Measurements from ENCODE around the gene LGR6.

DNA sequence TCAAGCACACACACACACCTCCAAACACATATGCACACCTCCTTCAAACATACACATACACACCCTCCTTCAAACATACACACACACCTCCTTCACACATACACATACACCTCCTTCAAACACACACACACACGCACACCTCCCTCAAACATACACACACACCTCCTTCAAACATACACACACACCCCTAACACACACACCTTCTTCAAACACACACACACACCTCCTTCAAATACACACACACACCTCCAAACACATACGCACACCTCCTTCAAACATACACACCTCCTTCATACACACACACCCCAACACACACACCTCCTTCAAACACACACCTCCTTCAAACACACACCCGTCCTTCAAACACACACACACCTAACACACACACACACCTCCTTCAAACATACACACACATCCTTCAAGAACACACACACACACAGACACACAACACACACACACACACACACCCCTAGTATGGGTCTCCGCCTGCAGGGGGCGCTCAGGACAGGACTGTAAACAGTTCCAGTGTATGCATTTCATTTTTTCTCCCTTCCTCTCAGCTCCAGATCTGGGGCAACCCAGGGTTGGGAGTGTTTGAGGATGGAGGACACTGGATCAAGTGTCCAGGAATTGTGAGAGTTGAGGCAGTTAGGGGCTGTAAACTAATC is 12.1 kb downstream of the LGR6 start:
- TF ChIP-seq, protein P1, sequence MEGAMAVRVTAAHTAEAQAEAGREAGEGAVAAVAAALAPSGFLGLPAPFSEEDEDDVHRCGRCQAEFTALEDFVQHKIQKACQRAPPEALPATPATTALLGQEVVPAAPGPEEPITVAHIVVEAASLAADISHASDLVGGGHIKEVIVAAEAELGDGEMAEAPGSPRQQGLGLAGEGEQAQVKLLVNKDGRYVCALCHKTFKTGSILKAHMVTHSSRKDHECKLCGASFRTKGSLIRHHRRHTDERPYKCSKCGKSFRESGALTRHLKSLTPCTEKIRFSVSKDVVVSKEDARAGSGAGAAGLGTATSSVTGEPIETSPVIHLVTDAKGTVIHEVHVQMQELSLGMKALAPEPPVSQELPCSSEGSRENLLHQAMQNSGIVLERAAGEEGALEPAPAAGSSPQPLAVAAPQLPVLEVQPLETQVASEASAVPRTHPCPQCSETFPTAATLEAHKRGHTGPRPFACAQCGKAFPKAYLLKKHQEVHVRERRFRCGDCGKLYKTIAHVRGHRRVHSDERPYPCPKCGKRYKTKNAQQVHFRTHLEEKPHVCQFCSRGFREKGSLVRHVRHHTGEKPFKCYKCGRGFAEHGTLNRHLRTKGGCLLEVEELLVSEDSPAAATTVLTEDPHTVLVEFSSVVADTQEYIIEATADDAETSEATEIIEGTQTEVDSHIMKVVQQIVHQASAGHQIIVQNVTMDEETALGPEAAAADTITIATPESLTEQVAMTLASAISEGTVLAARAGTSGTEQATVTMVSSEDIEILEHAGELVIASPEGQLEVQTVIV (IDR thresholded peaks at IDR 0.05; ENCODE audit: borderline replicate concordance, partially characterized antibody) = no peak
- TF ChIP-seq POLR2A (IDR thresholded peaks at IDR 0.05; ENCODE audit: low read depth, low read length) = no peak
- TF ChIP-seq, protein P2, sequence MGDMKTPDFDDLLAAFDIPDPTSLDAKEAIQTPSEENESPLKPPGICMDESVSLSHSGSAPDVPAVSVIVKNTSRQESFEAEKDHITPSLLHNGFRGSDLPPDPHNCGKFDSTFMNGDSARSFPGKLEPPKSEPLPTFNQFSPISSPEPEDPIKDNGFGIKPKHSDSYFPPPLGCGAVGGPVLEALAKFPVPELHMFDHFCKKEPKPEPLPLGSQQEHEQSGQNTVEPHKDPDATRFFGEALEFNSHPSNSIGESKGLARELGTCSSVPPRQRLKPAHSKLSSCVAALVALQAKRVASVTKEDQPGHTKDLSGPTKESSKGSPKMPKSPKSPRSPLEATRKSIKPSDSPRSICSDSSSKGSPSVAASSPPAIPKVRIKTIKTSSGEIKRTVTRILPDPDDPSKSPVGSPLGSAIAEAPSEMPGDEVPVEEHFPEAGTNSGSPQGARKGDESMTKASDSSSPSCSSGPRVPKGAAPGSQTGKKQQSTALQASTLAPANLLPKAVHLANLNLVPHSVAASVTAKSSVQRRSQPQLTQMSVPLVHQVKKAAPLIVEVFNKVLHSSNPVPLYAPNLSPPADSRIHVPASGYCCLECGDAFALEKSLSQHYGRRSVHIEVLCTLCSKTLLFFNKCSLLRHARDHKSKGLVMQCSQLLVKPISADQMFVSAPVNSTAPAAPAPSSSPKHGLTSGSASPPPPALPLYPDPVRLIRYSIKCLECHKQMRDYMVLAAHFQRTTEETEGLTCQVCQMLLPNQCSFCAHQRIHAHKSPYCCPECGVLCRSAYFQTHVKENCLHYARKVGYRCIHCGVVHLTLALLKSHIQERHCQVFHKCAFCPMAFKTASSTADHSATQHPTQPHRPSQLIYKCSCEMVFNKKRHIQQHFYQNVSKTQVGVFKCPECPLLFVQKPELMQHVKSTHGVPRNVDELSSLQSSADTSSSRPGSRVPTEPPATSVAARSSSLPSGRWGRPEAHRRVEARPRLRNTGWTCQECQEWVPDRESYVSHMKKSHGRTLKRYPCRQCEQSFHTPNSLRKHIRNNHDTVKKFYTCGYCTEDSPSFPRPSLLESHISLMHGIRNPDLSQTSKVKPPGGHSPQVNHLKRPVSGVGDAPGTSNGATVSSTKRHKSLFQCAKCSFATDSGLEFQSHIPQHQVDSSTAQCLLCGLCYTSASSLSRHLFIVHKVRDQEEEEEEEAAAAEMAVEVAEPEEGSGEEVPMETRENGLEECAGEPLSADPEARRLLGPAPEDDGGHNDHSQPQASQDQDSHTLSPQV (IDR thresholded peaks at IDR 0.05) = no peak
